D721Med (cell line): ENCODE measurements around the gene SLC26A8.
"Not testable (repeated sequence)": the region's sequence is repeated elsewhere in the genome, so short reads cannot be mapped to it uniquely, and the experiment has no call there.

Experiments used
- DNase-seq: peaks from one replicate; pipeline ENCODE4 v3.0.0; 2011; ENCODE audit warnings: low spot score; ENCODE audit not compliant: insufficient read length
- FAIRE-seq: peaks from 2 replicates; lab custom pipeline; 2011; peaks lifted over from hg19 to GRCh38; lab: Jason Lieb, UNC
- TF ChIP-seq, protein P1 (sequence below): IDR thresholded peaks from 2 replicates; pipeline ENCODE4 v1.5.1; 2012; ENCODE audit warnings: mild to moderate bottlenecking, control low read depth; ENCODE audit not compliant: insufficient read depth; ENCODE audit errors: missing control alignments

SLC26A8 gene

DNA sequence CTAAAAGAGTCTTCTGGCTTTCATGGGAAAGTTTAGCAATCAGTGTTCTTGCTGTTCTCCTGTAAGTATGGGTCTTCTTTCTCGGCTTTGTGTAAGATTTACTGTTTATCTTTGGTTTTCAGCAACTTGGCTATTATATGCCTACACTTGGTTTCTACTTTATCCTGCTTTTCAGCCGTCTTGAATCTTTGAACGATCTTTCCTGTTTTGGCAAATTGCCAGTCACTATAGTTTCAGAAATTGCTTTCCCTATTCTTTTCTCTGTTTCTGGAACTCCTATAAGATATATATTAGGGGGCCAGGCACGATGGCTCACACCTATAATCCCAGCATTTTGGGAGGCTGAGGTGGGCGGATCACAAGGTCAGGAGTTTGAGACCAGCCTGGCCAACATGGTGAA lies 89.0 kb downstream of the SLC26A8 start:
- DNase-seq (no peak), FAIRE-seq (no peak)
- TF ChIP-seq, protein P1, sequence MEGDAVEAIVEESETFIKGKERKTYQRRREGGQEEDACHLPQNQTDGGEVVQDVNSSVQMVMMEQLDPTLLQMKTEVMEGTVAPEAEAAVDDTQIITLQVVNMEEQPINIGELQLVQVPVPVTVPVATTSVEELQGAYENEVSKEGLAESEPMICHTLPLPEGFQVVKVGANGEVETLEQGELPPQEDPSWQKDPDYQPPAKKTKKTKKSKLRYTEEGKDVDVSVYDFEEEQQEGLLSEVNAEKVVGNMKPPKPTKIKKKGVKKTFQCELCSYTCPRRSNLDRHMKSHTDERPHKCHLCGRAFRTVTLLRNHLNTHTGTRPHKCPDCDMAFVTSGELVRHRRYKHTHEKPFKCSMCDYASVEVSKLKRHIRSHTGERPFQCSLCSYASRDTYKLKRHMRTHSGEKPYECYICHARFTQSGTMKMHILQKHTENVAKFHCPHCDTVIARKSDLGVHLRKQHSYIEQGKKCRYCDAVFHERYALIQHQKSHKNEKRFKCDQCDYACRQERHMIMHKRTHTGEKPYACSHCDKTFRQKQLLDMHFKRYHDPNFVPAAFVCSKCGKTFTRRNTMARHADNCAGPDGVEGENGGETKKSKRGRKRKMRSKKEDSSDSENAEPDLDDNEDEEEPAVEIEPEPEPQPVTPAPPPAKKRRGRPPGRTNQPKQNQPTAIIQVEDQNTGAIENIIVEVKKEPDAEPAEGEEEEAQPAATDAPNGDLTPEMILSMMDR: no peak

DNA sequence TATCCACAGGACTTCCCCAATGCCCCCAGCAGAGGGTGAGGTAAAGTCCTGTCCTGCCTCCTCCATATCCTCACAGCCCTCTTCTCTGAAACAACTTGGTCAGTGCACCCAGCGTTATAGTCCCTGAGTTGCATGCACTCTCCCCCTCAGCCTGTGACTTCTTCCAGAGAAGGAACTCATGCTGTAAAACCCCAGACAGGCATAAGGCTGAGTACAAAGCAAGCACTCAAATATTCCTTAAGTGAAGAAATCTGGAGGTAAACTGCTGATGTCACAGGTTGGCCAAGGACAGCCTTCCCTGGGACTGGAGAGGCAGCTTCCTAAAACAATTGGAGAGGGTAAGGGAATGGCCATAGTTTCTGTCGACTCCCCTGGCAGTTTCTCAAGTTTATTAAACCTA lies 90.6 kb downstream of the SLC26A8 start:
- DNase-seq: no peak

DNA sequence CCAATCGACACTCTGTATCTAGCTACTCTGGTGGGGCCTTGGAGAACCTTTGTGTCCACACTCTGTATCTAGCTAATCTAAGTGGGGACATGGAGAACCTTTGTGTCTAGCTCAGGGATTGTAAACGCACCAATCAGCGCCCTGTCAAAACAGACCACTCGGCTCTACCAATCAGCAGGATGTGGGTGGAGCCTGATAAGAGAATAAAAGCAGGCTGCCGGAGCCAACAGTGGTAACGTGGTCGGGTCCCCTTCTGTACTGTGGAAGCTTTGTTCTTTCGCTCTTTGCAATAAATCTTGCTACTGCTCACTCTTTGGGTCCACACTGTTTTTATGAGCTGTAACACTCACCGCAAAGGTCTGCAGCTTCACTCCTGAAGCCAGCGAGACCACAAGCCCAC lies 92.6 kb downstream of the SLC26A8 start:
- not testable (repeated sequence) for FAIRE-seq

More for the DNA sequence above, 90.6 kb downstream of the SLC26A8 start:
- FAIRE-seq: no peak
- TF ChIP-seq, protein P1: no peak

DNA sequence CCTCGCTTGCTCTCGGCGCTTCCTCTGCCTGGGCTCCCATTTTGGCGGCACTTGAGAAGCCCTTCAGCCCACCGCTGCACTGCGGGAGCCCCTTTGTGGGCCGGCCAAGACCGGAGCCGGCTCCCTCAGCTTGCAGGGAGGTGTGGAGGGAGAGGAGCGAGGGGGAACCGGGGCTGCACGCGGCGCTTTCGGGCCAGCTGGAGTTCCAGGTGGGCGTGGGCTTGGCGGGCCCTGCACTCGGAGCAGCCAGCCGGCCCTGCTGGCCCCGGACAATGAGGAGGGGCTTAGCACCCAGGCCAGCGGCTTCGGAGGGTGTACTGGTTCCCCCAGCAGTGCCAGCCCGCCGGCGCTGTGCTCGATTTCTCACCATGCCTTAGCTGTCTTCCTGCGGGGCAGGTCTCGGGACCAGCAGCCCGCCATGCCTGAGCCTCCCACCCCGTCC lies 93.3 kb downstream of the SLC26A8 start:
- DNase-seq (no peak), FAIRE-seq (no peak)
- TF ChIP-seq, protein P1: no peak

More for the DNA sequence above, 92.6 kb downstream of the SLC26A8 start:
- not testable (repeated sequence) for DNase-seq

DNA sequence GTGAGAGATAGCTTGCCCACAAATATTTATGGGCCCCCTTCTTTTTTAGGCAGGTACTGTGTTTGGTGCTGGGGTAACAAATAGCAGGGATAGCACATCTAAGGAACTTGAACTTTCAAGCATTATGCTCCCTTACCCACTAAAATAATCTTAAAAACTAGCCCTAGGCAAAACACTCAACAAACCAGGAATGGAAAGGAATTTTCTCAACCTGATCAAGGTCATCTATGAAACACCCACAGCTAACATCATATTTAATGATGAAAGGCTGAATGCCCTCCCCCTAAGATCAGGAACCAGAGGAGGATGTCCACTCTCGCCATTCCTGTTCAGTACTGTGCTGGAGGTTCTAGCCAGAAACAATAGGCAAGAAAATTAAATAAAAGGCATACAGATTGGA lies 94.8 kb downstream of the SLC26A8 start:
- TF ChIP-seq, protein P1: no peak
- FAIRE-seq: no peak
- DNase-seq: no peak

DNA sequence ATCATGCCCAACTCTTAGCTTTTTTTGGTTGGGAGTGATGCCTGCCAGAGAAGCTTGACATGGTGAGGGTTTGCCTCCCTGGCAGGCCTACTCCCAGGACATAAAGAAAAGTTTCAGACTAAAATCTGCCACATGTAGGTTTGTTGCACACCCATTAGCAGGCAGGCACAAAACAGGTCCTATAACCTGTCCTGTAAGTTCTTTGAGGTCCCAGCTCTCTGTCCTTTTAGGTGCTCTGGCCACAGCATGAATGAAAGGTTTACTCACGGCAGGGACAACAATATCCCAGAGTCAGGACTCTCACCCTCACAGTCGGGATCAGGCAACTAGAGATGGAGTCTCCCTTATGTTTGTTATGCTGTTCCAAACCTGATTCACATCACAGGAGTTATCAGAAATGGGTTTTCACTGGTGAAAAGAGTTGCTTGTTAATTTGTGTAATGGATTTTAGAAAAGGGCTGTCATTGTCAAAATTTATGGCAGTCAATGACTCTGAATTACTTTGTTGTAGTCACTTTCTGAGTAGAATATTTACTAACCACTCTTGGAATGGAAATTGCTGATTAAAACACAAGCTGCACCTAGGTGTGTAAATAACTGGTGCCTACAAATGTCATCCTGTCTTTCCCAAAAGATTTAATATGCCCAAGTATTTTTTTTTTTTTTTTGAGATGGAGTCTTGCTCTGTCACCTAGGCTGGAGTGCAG lies 97.8 kb downstream of the SLC26A8 start:
- TF ChIP-seq, protein P1: no peak
- no peak for DNase-seq
- FAIRE-seq: no peak

GRCh38 chr6:35925961-35926360 lies 98.5 kb downstream of the SLC26A8 start:
- FAIRE-seq: no peak
- no peak for DNase-seq
- TF ChIP-seq, protein P1: no peak
